ELF-1 (cell line): Measurements from ENCODE around the gene NKAPD1.
"Not testable (repeated sequence)": the region's sequence is repeated elsewhere in the genome, so short reads cannot be mapped to it uniquely, and the experiment has no call there.

ENCODE experiments used
- DNase-seq: peaks from one replicate; pipeline ENCODE4 v3.0.0-alpha.2; 2016; ENCODE audit warnings: low read depth, low spot score

NKAPD1 gene, protein sequence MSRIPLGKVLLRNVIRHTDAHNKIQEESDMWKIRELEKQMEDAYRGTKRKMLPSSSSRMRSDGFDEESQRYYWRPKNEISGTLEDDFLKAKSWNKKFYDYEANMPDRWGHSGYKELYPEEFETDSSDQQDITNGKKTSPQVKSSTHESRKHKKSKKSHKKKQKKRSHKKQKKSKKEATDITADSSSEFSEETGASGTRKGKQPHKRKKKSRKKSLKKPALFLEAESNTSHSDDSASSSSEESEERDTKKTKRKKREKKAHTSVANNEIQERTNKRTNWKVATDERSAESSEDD

DNA sequence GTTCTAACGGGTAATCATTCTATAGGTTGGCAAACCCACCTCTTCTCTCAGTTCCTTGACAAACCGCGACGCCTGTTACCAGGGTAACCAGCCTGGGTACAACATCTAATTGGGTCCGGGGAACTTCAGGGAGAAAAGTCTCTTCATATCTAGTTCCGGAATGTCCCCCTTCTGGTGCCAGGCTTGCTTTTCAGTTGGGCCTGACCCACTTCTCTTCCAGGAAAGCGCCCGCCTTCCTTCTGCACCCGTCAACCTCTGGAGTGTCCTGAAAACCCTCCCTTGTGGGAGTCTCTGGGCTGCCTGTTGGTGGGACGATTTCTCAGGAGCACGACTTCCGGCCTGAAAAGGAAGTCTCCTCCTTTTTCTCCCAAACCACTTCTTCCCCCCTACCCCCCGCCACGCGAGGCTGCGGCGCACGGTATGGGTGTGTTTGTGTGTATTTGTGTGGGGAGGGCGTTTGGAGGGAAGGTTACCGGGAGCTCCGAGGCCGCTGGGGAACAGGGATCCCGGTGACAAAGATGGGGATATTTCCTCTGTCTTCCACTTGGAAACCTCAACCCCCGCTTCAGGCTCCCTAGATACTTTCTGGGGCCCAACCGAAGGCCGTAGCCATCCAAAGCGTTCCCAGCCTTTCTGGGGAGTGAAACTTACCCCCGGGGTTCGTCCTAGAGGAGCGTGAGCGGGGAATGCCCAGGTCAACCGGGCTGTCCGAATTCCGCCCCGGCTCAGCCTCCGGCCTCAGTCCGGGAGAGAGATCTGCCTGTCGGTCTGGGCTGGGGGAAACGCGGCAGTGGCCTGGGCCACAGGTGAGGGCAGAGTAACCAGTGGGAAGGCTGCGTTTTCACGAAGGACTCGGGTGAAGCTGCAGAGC is at the start of gene NKAPD1, which contains the start of gene PIH1D2:
NKAPD1 (plus strand) TSS at position 359 of the 871 bp plus-strand sequence. CDS start 1,276 bp downstream, outside the sequence.
PIH1D2 (minus strand) TSS at position 77 of the 871 bp plus-strand sequence. CDS start 843 bp downstream, outside the sequence.
- peak; percentile 91 for DNase-seq

DNA sequence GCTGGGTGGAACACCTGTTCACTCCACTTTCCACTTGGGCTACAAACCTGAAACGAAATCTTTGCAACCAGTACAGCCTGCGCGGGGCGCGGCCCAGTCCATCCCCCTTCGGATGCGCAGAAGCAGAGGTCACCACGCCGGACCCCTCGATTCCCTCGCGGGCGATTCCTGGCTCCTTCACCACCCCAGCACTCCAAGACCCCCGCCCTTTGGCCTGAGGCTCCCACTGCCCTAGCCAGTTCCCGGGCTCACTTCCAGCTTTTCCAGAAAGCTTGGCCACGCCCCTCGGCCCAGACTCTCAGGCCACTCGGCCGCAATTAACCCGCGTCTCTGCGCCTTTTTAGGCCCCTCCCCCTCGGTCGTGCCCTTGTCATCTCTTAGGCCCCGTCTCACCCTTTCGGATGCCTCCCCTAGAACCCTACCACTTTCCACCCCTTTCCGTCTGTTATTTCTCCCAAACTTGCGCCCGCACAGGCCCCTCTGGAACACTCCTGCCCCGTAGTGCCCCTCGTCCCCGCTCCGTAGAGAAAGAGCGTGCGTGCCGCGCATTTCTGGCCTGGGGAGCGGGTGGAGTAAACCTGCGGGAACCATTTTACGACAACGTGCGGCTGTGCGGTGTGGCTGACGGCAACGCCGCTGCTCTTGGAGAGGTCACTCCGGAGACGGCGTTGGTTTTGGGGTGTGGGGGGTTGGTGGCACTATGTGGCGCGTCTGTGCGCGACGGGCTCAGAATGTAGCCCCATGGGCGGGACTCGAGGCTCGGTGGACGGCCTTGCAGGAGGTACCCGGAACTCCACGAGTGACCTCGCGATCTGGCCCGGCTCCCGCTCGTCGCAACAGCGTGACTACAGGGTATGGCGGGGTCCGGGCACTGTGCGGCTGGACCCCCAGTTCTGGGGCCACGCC is 49.1 kb upstream of the NKAPD1 start, which contains the start of gene DLAT:
DLAT (plus strand) TSS at position 636 of the 906 bp plus-strand sequence; CDS start at position 701, 65 bp downstream.
- peak; percentile 98 for DNase-seq

DNA sequence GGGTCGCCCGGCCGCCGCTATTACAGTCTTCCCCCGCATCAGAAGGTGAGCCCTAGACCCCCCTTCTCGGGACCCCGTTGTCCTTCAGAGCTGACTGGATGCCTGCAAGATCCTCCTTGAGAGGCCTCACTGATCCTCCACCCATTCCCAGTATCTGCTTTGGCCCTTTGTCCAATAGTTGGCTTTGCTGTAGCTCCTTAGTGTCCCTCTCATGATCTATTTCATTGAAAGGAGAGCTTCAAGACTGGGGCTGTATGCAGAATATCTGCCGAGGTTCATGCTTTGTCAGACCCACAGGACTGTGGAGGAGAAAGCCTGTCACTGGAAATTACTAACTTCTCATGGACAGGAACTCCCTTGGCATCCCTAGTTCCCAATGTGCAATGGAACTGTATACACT is 48.4 kb upstream of the NKAPD1 start:
- no peak for DNase-seq

DNA sequence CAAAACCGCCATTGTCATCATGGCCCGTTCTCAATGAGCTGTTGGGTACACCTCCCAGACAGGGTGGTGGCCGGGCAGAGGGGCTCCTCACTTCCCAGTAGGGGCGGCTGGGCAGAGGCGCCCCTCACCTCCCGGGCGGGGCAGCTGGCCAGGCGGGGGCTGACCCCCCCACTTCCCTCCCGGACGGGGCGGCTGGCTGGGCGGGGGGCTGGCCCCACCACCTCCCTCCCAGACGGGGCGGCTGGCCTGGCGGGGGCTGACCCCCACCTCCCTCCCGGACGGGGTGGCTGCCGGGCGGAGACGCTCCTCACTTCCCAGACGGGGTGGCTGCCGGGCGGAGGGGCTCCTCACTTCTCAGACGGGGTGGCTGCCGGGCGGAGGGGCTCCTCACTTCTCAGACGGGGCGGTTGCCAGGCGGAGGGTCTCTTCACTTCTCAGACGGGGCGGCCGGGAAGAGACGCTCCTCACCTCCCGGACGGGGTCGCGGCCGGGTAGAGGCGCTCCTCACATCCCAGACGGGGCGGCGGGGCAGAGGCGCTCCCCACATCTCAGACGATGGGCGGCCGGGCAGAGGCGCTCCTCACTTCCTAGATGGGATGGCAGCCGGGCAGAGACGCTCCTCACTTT is 47.2 kb upstream of the NKAPD1 start:
- not testable (repeated sequence) for DNase-seq

DNA sequence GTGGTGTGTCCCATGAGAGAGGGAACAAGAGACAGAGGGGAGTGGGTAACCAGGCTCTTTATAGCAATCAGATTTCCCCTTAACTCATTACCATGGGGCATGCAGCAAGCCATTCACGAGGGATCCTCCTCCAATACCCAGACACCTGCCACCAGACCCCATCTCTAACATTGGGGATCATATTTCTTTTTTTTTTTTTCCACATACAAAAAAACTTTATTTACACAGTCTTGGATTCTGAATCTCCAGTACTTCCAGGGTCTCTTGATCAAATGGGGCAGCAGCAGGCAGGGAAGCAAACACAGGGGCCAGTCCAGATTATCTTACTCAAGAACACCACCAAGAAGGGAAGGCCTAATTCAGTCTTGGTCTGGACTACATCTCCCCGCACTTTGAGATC is 44.6 kb upstream of the NKAPD1 start:
- no peak for DNase-seq

DNA sequence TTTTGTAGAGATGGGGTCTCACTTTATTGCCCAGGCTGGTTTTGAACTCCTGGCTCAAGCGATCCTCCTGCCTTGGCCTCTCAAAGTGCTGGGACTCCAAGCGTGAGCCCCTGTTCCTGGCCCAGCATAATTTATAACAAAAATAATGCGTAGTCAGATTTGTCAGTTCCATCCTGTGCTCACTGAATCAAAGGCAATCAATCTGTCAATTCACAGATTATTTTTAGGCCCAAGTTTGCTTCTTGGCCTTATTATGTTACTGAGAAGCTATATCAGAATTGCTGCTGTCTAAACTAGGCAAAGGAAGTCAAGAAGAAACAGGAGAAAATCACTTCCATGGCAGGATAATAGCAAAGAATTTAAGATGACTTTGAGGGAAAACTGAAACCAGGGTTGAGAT is 40.2 kb upstream of the NKAPD1 start:
- no peak for DNase-seq

DNA sequence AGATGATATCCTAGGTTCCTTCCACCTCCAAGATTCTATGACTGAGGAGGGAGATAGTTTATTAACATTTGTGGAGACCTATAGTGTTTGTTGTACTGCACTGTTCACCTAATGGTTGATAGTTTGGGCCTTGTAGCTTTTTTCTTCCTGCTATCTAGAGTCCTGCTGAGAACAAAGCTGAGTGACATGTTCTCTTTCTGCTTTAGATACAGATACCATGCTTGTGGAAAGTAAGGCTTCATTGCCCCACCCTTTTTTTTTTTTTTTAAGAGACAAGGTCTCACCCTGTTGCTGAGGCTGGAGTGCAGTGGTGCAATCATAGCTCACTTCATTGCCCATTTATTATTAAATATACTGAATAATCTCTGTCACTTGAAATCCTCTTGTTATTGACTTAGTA is 36.6 kb upstream of the NKAPD1 start:
- no peak for DNase-seq

DNA sequence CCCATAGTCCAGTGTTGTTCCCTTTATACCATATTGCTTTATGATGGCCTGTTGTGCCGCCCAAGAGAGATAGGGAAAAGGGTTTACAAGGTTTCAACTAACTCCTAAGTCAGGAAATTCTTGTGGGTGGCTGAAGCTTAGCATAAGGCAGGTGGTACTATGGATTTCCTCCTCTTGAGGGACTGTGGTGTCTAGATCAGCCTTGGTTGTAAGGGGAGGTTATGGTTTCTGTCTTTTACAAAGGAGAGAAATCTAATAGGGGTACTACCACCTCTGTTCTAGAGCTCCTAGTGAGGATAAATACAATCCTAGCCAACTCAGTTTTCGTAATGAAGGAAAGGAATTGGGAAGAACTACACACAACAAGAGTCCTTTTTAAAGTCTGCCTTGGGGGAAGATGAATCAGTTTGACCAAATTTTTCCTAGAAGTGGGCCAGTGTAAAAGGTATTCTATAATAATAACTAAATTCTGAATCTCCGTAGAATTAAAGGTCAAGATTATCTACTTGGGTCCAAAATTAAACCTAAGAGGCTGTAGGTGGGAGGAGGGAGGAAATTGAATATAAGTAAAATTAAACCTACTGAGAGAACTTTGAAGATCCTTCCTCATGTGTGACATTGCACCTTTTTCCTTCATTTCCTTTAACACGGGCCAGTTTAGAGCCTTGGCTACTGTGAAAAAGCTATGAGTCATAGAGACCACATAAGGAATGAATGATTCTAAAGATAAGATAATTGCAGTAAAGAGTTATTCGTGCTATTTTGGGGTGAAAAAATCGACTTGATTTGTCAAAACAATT is 31.7 kb upstream of the NKAPD1 start:
- DNase-seq = no peak

DNA sequence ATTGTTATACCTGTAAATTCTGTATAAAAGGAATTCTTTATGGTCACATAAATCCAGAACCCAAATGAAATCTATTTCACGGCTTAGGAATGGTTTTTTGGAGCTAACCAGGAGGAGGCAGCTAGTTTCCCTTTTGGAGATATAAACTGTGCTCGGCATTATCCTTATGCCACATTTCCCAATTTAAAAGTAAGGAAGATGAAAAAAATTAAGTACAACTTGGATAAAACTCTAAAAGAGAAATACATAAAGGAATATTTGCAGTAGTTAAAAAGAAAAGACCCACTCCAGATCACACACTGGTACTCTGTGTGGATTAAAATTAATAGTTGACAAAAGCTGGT is 31.2 kb upstream of the NKAPD1 start:
- DNase-seq = no peak

DNA sequence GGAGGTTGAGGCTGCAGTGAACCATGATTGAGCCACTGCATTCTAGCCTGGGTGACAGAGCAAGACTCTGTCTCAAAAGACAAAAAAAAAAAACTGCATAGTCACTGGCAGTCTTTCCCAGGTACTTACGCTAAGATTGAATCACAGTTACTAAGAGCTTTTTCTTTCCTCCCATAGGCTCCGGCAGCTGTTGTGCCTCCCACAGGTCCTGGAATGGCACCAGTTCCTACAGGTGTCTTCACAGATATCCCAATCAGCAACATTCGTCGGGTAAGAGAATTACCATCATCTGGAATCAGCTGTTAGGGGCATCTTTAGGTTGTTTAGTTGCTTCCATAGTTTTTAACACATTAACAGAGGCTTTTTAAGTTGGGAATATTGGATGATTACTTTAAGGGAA is 29.1 kb upstream of the NKAPD1 start:
- DNase-seq = no peak

DNA sequence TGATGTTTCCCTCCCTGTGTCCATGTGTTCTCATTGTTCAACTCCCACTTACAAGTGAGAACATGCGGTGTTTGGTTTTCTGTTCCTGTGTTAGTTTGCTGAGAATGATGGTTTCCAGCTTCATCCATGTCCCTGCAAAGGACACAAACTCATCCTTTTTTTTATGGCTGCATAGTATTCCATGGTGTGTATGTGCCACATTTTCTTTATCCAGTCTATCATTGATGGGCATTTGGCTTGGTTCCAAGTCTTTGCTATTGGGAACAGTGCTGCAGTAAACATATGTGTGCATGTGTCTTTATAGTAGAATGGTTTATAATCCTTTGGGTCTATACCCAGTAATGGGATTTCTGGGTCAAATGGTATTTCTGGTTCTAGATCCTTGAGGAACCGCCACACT is 27.5 kb upstream of the NKAPD1 start:
- DNase-seq = not testable (repeated sequence)

DNA sequence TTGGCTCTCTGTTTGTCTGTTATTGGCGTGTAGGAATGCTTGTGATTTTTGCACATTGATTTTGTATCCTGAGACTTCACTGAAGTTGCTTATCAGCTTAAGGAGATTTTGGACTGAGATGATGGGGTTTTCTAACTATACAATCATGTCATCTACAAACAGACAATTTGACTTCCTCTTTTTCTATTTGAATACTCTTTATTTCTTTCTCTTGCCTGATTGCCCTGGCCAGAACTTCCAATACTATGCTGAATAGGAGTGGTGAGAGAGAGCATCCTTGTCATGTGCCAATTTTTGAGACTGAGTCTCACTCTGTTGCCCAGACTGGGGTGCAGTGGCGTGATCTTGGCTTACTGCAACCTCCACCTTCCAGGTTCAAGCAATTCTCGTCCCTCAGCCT is 25.8 kb upstream of the NKAPD1 start:
- not testable (repeated sequence) for DNase-seq

DNA sequence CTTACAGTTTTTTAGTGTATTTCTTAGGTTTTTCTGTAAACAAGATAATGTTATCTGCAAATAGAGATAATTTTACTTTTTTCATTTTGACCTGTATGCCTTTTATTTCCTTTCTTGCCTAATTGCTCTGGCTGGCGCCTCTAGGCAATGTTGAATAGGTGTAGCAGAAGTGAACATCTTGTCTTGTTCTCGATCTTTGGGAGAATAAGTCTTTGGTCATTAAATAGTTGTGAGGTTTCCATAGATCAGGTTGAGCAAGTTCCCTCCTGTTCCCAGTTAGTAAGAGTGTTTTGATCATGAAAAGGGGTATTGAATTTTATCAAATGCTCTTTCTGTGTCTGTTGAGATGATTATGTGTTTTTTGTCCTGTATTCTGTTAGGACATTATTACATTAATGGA is 24.3 kb upstream of the NKAPD1 start:
- no peak for DNase-seq

DNA sequence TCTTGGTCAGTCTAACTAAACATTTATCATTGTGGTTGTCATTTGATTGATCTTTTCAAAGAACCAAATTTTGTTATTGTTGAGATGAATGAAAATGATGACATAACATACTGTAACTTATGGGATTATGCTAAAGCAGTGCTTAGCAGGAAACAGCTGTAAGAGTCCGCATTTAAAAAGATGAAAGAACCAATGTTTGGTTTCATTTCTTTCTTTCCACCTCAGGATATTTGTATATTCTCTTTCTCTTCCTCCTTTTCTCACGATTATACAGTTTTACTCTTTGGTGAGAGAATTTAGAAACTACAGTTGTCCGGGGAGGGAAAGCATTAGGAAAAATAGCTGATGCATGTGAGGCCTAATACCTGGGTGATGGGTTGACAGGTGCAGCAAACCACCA is 23.4 kb upstream of the NKAPD1 start:
- no peak for DNase-seq

DNA sequence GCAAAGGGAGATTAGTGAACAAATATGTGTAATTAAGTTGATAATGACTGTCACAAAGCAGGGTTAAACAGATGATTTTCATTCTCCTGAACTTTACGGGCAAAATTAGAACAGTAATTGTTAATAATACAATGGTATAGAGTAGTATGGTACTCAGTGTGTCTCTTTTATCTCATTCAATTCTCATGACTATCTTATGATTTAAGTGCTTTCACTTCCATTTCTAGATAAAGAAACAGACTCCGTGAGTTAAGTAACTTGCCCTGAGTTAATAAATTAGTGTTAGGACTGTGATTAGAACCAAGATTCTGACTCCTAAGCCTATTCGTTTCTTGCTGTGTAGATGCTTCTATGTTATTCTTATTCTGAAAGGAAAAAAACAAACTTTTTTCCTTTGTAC is 22.3 kb upstream of the NKAPD1 start:
- DNase-seq = no peak

DNA sequence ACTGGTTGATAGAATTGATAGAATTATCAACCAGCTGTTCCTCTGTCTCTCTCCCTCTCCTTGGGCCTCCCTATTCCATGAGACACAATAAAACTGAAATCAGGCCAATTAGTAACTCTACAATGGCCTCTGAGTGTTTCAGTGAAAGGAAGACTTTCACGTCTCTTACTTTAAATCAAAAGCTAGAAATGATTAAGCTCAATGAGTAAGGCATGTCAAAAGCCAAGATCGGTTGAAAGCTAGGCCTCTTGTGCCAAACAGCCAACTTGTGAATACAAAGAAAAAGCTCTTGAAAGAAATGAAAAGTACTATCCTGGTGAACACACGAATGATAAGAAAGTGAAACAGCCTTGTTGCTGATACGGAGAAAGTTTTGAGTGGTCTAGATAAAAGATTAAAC is 16.9 kb upstream of the NKAPD1 start:
- DNase-seq = no peak

DNA sequence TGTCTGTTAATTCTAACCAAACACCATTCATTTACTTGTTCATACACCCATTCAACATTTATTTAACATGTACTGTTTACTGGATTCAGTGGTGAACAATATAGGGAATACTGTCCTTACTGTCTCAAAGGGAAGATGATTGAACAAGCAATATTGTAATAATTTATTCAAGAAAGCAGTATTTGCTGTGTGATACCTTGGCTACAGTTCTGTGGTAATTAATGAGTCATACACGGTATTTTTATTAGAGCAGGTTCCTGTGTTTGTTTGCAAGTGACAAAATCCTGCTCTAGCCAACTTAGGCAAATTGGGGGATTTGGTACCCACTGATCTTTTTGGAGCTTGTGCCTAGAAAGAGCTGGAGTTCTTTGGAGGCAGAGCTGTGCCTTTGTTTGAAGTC is 16.0 kb upstream of the NKAPD1 start:
- no peak for DNase-seq

DNA sequence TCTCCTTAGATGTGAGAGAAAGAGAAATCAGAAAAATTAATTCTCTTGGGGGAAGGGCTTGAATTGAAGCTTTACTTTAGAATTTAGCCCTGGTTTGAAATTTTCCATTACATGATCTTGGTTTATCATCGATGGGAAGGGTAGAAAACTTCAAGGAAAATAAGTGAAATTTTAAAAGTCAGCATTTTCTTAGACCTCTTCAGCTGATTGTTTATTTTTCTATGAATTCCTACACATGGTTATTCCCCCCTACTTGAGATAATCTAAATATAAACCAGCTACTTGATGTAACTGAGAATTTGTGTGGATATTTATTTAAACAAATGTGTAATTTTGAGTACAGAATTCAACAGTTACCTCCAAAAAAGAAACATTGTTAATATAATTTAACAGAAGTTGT is 11.2 kb upstream of the NKAPD1 start:
- DNase-seq = no peak

DNA sequence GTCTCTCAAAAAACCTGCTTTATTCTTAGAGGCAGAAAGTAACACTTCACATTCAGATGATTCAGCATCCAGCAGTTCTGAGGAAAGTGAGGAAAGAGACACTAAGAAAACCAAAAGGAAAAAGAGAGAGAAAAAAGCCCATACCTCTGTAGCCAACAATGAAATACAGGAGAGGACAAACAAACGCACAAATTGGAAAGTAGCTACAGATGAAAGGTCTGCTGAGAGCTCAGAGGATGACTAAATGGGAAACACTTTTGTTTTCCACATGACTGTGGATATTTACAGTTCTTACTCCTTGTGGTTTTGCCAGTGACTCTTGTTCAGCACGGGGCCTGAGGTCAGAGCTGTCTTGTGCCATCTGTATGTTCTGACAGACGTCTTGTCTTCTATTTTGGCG is 8.6 kb downstream of the NKAPD1 start:
- no peak for DNase-seq

DNA sequence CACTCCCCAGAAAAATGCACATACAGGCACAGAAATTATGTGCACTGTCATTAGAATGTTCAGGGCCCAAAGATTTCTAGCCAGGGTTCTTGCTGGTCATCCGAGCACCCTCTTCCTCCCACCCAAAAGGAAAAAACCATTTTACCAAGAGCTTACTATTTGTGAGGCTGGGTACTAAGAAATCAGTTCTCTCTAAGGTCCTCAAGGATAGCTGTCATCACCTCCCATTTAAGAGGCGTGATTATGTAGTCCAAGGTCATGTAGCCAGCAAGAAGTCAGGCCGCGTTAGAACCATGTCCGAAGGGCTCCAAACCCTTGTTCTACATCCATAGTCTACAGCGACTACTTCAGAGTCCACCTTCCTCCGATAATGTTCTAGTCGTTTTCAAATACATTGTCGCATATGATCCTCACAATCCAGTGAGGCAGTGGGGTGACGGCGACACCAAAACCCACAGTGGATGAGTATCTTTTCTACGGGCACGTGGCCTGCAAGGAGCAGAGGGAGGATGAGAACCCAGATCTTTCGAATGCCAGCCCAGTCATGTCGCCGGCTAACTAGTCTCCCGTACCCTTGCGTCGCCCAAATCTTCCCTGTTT is 11.8 kb downstream of the NKAPD1 start:
- DNase-seq = no peak
